Gastrocnemius medialis (tissue), 4 donors: ENCODE data around the gene OGFR.

ENCODE experiments used
- POLR2A ChIP-seq, 2 donors: fragments of 450-650 bp; IDR thresholded peaks; one replicate each; pipeline ENCODE4 v1.6.1; 2017; ENCODE audit warnings: antibody characterized with exemption in 2 of 2, mild to moderate bottlenecking in 2 of 2, moderate library complexity in 2 of 2
- TF ChIP-seq, protein P1 (sequence below), 5 experiments: fragments of 450-650 bp in 3 of 5; fragments of 200-600 bp in 2 of 5; sonication (generic) in 2 of 5; IDR thresholded peaks in 4 of 5; conservative IDR thresholded peaks in 1 of 5; 1 replicate in 4 of 5; 2 replicates in 1 of 5; pipeline ENCODE4 v1.5.1; 2016 to 2019; ENCODE audit warnings: antibody characterized with exemption in 5 of 5, mild to moderate bottlenecking in 3 of 5, moderate library complexity in 3 of 5

DNA sequence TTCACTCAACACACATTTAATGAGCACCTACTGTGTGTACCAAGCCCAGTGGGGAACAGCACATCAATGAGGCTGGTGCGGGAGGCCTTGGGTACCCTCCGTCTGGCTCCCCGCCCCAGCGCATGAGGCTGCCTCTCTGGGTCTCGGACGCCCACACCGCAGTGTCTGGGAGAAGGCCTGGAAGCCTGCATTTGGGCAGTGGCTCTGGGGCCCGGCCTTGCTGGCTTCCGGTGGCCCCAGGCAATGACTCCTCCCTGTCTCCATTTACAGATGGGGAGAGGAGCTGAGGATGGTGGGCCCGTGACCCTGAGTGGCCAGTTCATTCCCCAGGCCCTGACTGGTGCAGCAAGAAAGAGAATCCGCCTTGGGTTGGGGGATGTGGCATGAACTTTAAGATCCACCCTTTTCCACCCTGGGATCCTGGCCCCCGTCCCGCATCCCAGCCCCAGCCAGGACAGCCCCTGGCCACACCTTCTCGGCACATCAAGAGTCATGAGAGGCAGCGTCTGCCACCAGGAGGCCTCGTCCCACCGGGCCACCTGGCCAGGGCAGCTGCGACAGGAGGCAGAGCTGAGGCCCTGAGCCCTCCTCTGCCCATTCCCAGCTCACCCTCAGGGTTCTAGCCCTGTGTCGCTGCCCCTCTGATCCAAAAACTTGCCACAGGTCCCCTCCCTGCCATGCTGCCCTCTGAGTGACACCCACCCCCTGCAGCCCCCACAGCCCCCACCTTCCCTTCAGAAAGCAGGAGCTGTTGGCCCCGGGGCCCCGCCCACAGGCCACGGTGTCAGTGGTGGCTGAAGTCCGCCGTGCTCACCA, 25.8 kb upstream of the OGFR start:
- TF ChIP-seq, protein P1, sequence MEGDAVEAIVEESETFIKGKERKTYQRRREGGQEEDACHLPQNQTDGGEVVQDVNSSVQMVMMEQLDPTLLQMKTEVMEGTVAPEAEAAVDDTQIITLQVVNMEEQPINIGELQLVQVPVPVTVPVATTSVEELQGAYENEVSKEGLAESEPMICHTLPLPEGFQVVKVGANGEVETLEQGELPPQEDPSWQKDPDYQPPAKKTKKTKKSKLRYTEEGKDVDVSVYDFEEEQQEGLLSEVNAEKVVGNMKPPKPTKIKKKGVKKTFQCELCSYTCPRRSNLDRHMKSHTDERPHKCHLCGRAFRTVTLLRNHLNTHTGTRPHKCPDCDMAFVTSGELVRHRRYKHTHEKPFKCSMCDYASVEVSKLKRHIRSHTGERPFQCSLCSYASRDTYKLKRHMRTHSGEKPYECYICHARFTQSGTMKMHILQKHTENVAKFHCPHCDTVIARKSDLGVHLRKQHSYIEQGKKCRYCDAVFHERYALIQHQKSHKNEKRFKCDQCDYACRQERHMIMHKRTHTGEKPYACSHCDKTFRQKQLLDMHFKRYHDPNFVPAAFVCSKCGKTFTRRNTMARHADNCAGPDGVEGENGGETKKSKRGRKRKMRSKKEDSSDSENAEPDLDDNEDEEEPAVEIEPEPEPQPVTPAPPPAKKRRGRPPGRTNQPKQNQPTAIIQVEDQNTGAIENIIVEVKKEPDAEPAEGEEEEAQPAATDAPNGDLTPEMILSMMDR (IDR thresholded peaks at IDR 0.05 in 4 of 5, conservative IDR thresholded peaks at IDR 0.05 in 1 of 5) = no peak
- no peak for TF ChIP-seq POLR2A (IDR thresholded peaks at IDR 0.05)
